Nephron progenitor cell (in vitro differentiated cells): ENCODE measurements around the gene ARFGEF3.

Experiments
- DNase-seq: peaks from one replicate; pipeline ENCODE4 v3.0.0; 2021
- H3K27ac Mint-ChIP-seq: 2 replicates; pipeline ENCODE4 v1.8.0; 2021; ENCODE audit warnings: mild to moderate bottlenecking, moderate library complexity, mixed read lengths
- H3K27me3 Mint-ChIP-seq: 2 replicates; pipeline ENCODE4 v1.8.0; 2021; ENCODE audit warnings: mild to moderate bottlenecking, low read depth, mixed read lengths; ENCODE audit not compliant: poor library complexity
- H3K36me3 Mint-ChIP-seq: 2 replicates; pipeline ENCODE4 v1.8.0; 2021; ENCODE audit warnings: low read depth, mixed read lengths
- H3K4me1 Mint-ChIP-seq: 2 replicates; pipeline ENCODE4 v1.8.0; 2021; ENCODE audit warnings: mixed read lengths
- H3K4me3 Mint-ChIP-seq: 2 replicates; pipeline ENCODE4 v1.8.0; 2021; ENCODE audit warnings: mild to moderate bottlenecking, moderate library complexity, mixed read lengths
- H3K9me3 Mint-ChIP-seq: 2 replicates; pipeline ENCODE4 v1.8.0; 2021; ENCODE audit warnings: mild to moderate bottlenecking, moderate library complexity, mixed read lengths
- TF ChIP-seq, protein P1 (sequence below): fragments of 200-600 bp; sonication (generic); IDR thresholded peaks from 2 replicates; pipeline ENCODE4 v1.5.0; 2021; ENCODE audit warnings: antibody characterized with exemption

ARFGEF3 gene

GRCh38 chr6:138198430-138199091 is 36.8 kb downstream of the ARFGEF3 start:
- Mint-ChIP-seq H3K4me1 (no peaks in the 10 kb centered on the region), H3K4me3 (no peak overlapping the region), H3K36me3 (no peaks in the 10 kb centered on the region), H3K9me3 (peaks cover 18% of the 10 kb centered on the region), H3K27me3 (peaks cover 10% of the 10 kb centered on the region), H3K27ac (peak overlapping the region; percentile 36)
- DNase-seq, result no peak
- TF ChIP-seq, protein P1, sequence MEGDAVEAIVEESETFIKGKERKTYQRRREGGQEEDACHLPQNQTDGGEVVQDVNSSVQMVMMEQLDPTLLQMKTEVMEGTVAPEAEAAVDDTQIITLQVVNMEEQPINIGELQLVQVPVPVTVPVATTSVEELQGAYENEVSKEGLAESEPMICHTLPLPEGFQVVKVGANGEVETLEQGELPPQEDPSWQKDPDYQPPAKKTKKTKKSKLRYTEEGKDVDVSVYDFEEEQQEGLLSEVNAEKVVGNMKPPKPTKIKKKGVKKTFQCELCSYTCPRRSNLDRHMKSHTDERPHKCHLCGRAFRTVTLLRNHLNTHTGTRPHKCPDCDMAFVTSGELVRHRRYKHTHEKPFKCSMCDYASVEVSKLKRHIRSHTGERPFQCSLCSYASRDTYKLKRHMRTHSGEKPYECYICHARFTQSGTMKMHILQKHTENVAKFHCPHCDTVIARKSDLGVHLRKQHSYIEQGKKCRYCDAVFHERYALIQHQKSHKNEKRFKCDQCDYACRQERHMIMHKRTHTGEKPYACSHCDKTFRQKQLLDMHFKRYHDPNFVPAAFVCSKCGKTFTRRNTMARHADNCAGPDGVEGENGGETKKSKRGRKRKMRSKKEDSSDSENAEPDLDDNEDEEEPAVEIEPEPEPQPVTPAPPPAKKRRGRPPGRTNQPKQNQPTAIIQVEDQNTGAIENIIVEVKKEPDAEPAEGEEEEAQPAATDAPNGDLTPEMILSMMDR, result no peak

- Mint-ChIP-seq H3K36me3 (no peaks in the 10 kb centered on the region), H3K4me1 (no peaks in the 10 kb centered on the region), H3K27ac (no peak overlapping the region), H3K27me3 (peaks cover 9% of the 10 kb centered on the region), H3K9me3 (peaks cover 18% of the 10 kb centered on the region), H3K4me3 (no peak overlapping the region)
- TF ChIP-seq, protein P1, result no peak
- no peak for DNase-seq
Measured at GRCh38 chr6:138201836-138202235, 40.1 kb downstream of the ARFGEF3 start.

GRCh38 chr6:138203315-138203714 is 41.6 kb downstream of the ARFGEF3 start:
- DNase-seq, result no peak
- no peaks in the 10 kb centered on the region for H3K36me3 Mint-ChIP-seq
- no peak overlapping the region for H3K27ac Mint-ChIP-seq
- no peaks in the 10 kb centered on the region for H3K4me1 Mint-ChIP-seq
- H3K9me3 Mint-ChIP-seq, result peaks cover 18% of the 10 kb centered on the region
- H3K4me3 Mint-ChIP-seq, result no peak overlapping the region
- peaks cover 13% of the 10 kb centered on the region for H3K27me3 Mint-ChIP-seq
- TF ChIP-seq, protein P1, result no peak

- peaks cover 18% of the 10 kb centered on the region for H3K9me3 Mint-ChIP-seq
- no peak for DNase-seq
- TF ChIP-seq, protein P1, result no peak
- no peak overlapping the region for H3K4me3 Mint-ChIP-seq
- H3K27ac Mint-ChIP-seq, result no peak overlapping the region
- H3K27me3 Mint-ChIP-seq, result peaks cover 13% of the 10 kb centered on the region
- H3K4me1 Mint-ChIP-seq, result no peaks in the 10 kb centered on the region
- H3K36me3 Mint-ChIP-seq, result no peaks in the 10 kb centered on the region
Measured at GRCh38 chr6:138204303-138204702, 42.6 kb downstream of the ARFGEF3 start.

DNA sequence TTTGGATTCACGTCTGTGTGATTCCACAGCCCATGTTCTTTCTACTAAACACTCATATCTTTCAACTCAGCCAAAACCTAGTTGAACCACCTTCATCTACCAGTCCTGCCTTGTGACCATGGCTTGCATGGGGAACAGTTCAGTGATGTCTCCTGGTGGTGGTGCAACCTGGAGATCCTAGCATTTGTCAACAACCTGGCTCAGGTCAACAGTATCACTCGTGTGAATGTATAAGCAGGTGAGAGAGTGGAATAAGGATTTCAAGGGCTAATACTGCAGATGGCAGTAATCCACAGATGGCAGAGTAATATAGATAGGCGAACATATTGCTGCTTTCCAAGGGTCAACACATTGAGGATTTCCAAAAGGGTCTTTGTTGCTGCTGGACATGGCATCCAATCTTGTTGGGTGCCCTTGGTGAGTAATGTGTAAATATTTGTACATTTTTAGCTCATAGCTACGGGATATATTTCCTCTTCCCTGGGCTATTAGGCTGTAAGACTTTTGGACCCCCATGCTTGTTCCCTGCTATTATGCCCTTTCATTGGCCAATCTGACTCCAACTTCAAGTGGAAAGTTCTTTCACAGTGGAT is 43.1 kb downstream of the ARFGEF3 start:
- no peaks in the 10 kb centered on the region for H3K4me1 Mint-ChIP-seq
- DNase-seq, result no peak
- no peaks in the 10 kb centered on the region for H3K36me3 Mint-ChIP-seq
- peaks cover 18% of the 10 kb centered on the region for H3K9me3 Mint-ChIP-seq
- TF ChIP-seq, protein P1, result no peak
- no peak overlapping the region for H3K4me3 Mint-ChIP-seq
- H3K27ac Mint-ChIP-seq, result no peak overlapping the region
- H3K27me3 Mint-ChIP-seq, result peaks cover 16% of the 10 kb centered on the region
